Astrocyte of the spinal cord (primary cell): ENCODE data around the gene MYPN.

Experiments
- DNase-seq: peaks from one replicate; pipeline ENCODE4 v3.0.0; 2011; ENCODE audit warnings: low read depth, low spot score
- H3K4me3 ChIP-seq: 2 replicates; pipeline ENCODE4 v1.5.1; 2011; ENCODE audit warnings: low read depth, mild to moderate bottlenecking, low read length, moderate library complexity
- in situ Hi-C: cut with HindIII; loops from 2 replicates; pipeline ENCODE4 v1.10.0; 2017; ENCODE audit warnings: low sequenced_read_pairs
- TF ChIP-seq, protein P1 (sequence below): IDR thresholded peaks from 2 replicates; pipeline ENCODE4 v1.5.1; 2012; ENCODE audit warnings: low read depth, mild to moderate bottlenecking, low read length, inconsistent platforms

The MYPN gene

DNA sequence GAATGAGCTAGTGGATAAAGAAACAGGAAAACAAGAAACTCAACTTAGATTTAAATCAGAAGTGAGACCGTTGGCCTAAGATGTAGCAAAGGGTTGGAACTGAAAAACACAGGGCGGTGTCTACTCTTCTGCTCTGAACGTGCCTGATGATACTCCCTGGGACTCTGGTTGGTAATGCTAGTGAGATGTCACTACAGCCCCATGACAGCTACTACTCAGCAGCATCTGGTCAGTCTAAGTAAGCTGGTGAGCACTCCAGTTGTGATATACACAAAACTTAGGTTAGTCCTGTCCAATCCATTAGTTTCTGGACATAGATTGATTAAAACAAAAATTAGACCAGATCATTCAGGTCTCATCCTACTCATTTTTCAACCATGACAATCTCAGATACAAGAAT, 15.4 kb downstream of the MYPN start:
- H3K4me3 ChIP-seq, result no peak overlapping the region
- in situ Hi-C loops, result no loop called here
- no peak for DNase-seq
- TF ChIP-seq, protein P1, sequence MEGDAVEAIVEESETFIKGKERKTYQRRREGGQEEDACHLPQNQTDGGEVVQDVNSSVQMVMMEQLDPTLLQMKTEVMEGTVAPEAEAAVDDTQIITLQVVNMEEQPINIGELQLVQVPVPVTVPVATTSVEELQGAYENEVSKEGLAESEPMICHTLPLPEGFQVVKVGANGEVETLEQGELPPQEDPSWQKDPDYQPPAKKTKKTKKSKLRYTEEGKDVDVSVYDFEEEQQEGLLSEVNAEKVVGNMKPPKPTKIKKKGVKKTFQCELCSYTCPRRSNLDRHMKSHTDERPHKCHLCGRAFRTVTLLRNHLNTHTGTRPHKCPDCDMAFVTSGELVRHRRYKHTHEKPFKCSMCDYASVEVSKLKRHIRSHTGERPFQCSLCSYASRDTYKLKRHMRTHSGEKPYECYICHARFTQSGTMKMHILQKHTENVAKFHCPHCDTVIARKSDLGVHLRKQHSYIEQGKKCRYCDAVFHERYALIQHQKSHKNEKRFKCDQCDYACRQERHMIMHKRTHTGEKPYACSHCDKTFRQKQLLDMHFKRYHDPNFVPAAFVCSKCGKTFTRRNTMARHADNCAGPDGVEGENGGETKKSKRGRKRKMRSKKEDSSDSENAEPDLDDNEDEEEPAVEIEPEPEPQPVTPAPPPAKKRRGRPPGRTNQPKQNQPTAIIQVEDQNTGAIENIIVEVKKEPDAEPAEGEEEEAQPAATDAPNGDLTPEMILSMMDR, result no peak

DNA sequence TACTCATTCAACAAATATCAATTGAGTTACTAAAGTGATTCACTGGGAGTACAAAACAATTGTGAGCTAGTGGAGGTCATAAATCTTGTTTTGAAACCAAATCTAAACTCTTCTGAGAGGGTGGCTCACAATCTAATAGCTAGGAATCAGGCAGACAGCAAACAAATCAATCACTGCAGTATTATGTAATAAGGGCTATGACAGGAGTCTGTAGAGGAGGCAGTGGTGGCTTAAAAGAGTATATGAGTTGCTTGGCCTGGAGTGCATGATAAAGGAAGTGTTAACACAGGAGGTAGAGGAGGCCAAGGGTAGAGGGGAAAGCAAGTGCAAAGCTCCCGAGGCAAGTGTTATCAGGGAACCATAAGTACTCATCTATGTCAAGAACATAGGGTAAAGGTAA, 16.5 kb downstream of the MYPN start:
- in situ Hi-C loops, result no loop called here
- no peak for DNase-seq
- TF ChIP-seq, protein P1, result no peak
- no peak overlapping the region for H3K4me3 ChIP-seq

DNA sequence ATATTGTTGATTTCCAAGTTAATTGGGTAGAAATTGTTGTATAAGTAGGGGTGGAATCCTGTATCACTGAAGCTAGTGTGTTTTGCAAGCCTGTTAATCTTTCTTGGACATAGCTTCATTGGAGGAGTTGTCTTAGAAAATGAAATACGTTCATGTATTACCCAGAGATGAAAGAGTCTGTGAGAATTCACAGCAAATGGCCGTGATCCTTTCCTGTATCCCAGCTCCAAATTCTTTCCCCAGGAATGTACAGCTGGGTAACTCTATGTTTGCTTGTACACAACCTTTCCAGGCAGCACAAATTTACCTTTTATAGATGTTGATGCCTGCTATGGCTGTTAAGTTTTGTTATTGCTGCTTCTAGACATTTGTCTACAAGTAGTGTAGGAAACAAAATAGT, 18.7 kb downstream of the MYPN start:
- no peak overlapping the region for H3K4me3 ChIP-seq
- no peak for DNase-seq
- TF ChIP-seq, protein P1, result no peak
- in situ Hi-C loops, result no loop called here

DNA sequence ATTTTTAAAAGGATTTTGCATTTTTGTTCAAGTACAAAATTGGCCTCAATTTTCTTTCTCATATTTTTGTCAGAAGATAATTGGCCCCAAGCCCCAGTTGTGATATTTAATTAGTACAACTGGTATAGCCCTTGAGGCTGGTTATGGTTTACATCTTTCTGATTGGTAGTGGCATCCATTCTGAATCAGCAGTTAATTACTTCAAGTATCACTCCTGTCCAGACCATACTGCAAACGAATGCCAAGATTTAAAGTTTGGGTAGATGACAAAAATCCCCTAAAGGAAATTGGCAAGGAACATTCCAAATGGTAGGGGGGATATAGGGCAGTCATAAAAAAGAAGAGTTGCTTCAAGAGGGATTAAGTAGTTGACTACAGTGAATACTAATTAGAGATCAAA, 23.1 kb downstream of the MYPN start:
- in situ Hi-C loops, result no loop called here
- no peak overlapping the region for H3K4me3 ChIP-seq
- DNase-seq, result no peak
- TF ChIP-seq, protein P1, result no peak

DNA sequence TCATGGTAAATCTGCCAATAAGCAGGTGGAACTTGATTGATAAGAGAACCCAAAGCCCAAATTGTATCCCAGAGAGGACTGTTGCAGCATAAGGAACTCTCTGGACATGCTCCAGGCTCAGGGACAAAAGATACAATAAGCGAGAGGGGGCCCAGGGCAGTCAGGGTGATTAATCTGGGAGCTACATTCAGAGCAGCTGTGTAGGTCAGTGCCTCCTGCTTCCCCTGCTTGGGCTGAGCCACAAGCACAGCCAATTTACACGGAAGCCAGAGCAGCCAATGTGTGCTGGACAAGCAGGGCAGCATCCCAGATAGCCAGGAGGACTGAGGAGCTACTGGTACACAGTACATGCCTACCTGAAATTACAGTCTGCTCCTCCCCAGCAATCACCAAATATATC, 24.2 kb downstream of the MYPN start:
- DNase-seq, result peak; percentile 22
- TF ChIP-seq, protein P1, result no peak
- in situ Hi-C loops, result no loop called here
- H3K4me3 ChIP-seq, result no peak overlapping the region

DNA sequence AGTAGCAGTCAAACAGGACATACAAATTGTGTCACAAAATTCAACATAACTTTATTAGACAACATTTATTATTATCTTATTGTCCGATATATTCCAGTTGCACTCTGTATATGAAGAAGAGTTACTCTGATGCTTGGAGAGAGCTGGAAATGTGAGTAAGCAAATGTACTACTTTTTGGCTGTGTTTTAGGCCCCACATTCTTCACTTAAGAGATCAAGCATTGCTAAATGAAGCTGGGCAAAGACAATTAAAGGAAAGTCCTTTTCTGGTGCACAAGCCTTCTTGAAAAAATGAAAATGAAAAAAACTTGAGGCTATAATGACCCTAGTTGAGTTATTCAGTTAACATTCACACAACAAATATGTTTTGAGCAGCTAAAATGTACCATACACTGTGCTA, 26.1 kb downstream of the MYPN start:
- H3K4me3 ChIP-seq, result no peak overlapping the region
- TF ChIP-seq, protein P1, result no peak
- in situ Hi-C loops, result no loop called here
- DNase-seq, result peak; percentile 50
